ENCODE results near the gene FARS2. TPM values are rescaled to one million over a fixed set of nuclear protein-coding genes. Genes with fewer than 3 reads are reported as not detected.

The FARS2 gene
- total and polyA plus RNA-seq, 9 of the 15 experiments (the other 6 are each of a cell fraction or from before 2014, with no cell fraction given) = 16.5 to 62.2 (median 27.0) TPM

GRCh38 chr6:5302220-5302946, 41.1 kb downstream of the FARS2 start (continued):
- no peak for TF ChIP-seq AFF1 (IDR thresholded peaks at IDR 0.05; ENCODE audit: low read depth in 1 of 2, partially characterized antibody in 2 of 2)
- TF ChIP-seq ATF1 (CRISPR knock-in tag; IDR thresholded peaks at IDR 0.05) = no peak
- TF ChIP-seq ATF1 (tag; IDR thresholded peaks at IDR 0.05) = peak; percentile 84
- no peak for TF ChIP-seq POLR2AphosphoS5 (IDR thresholded peaks at IDR 0.05; ENCODE audit: control insufficient read depth, insufficient read depth, low read depth, low read length)
- TF ChIP-seq ZSCAN29 (IDR thresholded peaks at IDR 0.05) = no peak
- no peak for TF ChIP-seq ZNF583 (CRISPR knock-in tag; IDR thresholded peaks at IDR 0.05)
